DND-41 (cell line): ENCODE results near the gene HTR3D.

Source experiments
- CTCF ChIP-seq: IDR thresholded peaks from 2 replicates; pipeline ENCODE4 v1.5.1; 2012; ENCODE audit warnings: borderline replicate concordance, low read length, moderate library complexity, mild to moderate bottlenecking; ENCODE audit not compliant: poor library complexity, severe bottlenecking; ENCODE audit errors: extremely low read depth
- EZH2 ChIP-seq: IDR thresholded peaks from 3 replicates; pipeline ENCODE4 v1.6.1; 2012; ENCODE audit warnings: borderline replicate concordance, low read depth, mild to moderate bottlenecking, moderate library complexity, low read length, inconsistent platforms; ENCODE audit not compliant: severe bottlenecking

- TF ChIP-seq CTCF (no peak), EZH2 (no peak)
These were observed 40.1 kb upstream of the HTR3D start for GRCh38 chr3:183991403-183991802.
